Measurements from ENCODE around the gene BEND4. TPM values are rescaled to one million over a fixed set of nuclear protein-coding genes. Genes with fewer than 3 reads are reported as not detected.

The BEND4 gene
- total and polyA plus RNA-seq, 2 of the 4 experiments (the other 2 are of a cell fraction), result not detected

- no peak overlapping the region for H2BK20ac ChIP-seq (ENCODE audit: low read depth, low read length)
- no TSS peak for BruUV-seq (replicated peaks)
- no peak overlapping the region for H3K9ac ChIP-seq (ENCODE audit: low read depth, low read length)
- no peak overlapping the region for H3K27ac ChIP-seq (ENCODE audit: insufficient read depth, low read length)
- no peak overlapping the region for H2BK15ac ChIP-seq (ENCODE audit: low read depth, low read length)
- no peaks in the 10 kb centered on the region for H3K4me1 ChIP-seq (ENCODE audit: control insufficient read depth, insufficient read depth, low read length)
- H4K8ac ChIP-seq (ENCODE audit: low read depth in 2 of 2, low read length in 2 of 2), result no peak overlapping the region
- no CpG with 5 or more reads among the region's 1 CpG for WGBS, 2 experiments (ENCODE audit: extremely low coverage in 2 of 2, insufficient read length in 1 of 2)
- no peak overlapping the region for H3K4me2 ChIP-seq (ENCODE audit: low read depth, low read length)
- no peak overlapping the region for H2AK5ac ChIP-seq (ENCODE audit: low read depth, low read length)
- ChIA-PET CTCF (interaction anchor here (1.0 kb wide), 1 partner anchor 11 kb away, joined by 3 read pairs; no protein-coding TSS in a partner anchor), POLR2A (ENCODE audit: unreplicated experiment) (no interaction called here)
- H3K14ac ChIP-seq (replicated peaks; ENCODE audit: low read depth, low read length), result no peak overlapping the region
- H3K4me3 ChIP-seq (ENCODE audit: insufficient read depth, low read depth, low read length), result no peak overlapping the region
- H3K27me3 ChIP-seq (ENCODE audit: control insufficient read depth, insufficient read depth, low read length), result no peaks in the 10 kb centered on the region
- H3K56ac ChIP-seq (ENCODE audit: extremely low read depth, insufficient read depth, low read length), result no peak overlapping the region
- no peak overlapping the region for H3K4ac ChIP-seq (ENCODE audit: low read depth, low read length)
- H4K20me1 ChIP-seq (ENCODE audit: insufficient read depth, low read length), result no peaks in the 10 kb centered on the region
- no peak overlapping the region for H2AFZ ChIP-seq (replicated peaks; ENCODE audit: low read length, poor library complexity)
- intact Hi-C loops (cut with micrococcal nuclease) (no loop called here), in situ Hi-C loops (cut with MboI; ENCODE audit: low sequenced_read_pairs) (no loop called here), dilution Hi-C loops (cut with HindIII; ENCODE audit: low sequenced_read_pairs, unreplicated experiment) (no loop called here)
- peaks cover 12% of the 10 kb centered on the region for H3K36me3 ChIP-seq (ENCODE audit: control insufficient read depth, insufficient read depth, low read length)
- H2AK9ac ChIP-seq (replicated peaks; ENCODE audit: low read depth, low read length, poor library complexity), result no peak overlapping the region
- H2BK5ac ChIP-seq (ENCODE audit: low read depth, low read length, poor library complexity, severe bottlenecking), result no peak overlapping the region
- H4K91ac ChIP-seq (ENCODE audit: insufficient read depth, low read depth, low read length), result no peak overlapping the region
- no peak overlapping the region for H2BK120ac ChIP-seq (ENCODE audit: low read depth, low read length)
- peak; percentile 72 for ATAC-seq (ENCODE audit: low read depth)
- no peak overlapping the region for H3K18ac ChIP-seq (ENCODE audit: low read depth, low read length)
- H3K9me3 ChIP-seq (ENCODE audit: control insufficient read depth, insufficient read depth, low read length), result no peaks in the 10 kb centered on the region
- H3K23ac ChIP-seq (ENCODE audit: low read depth, low read length), result no peak overlapping the region
- TF ChIP-seq RFX5 (IDR thresholded peaks at IDR 0.05; ENCODE audit: low read depth, low read length) (no peak), RCOR1 (IDR thresholded peaks at IDR 0.05; ENCODE audit: insufficient replicate concordance, low read length) (no peak), CEBPB (IDR thresholded peaks at IDR 0.05; ENCODE audit: low read depth, low read length) (no peak), USF2 (IDR thresholded peaks at IDR 0.05; ENCODE audit: low read depth, low read length) (no peak), ELK1 (IDR thresholded peaks at IDR 0.05; ENCODE audit: borderline replicate concordance, low read depth, low read length) (no peak), MXI1 (IDR thresholded peaks at IDR 0.05; ENCODE audit: borderline replicate concordance, low read depth, low read length) (no peak), RAD21 (IDR thresholded peaks at IDR 0.05; ENCODE audit: low read length) (no peak), POLR2A (IDR thresholded peaks at IDR 0.05; ENCODE audit: low read depth, low read length) (no peak), NFE2L2 (IDR thresholded peaks at IDR 0.05; ENCODE audit: low read depth, low read length) (no peak), MAZ (IDR thresholded peaks at IDR 0.05; ENCODE audit: borderline replicate concordance, low read depth, low read length) (no peak), MAFK (IDR thresholded peaks at IDR 0.05; ENCODE audit: low read depth, low read length) (no peak)
- H3K79me1 ChIP-seq (ENCODE audit: low read depth in 1 of 2, low read length in 2 of 2), result peaks cover 0 to 5% of the 10 kb centered on the region in 2 experiments; a peak in 1 of 4 replicates
- DNase-seq, result peak; percentile 9
- peaks cover 4% of the 10 kb centered on the region; the same call in 1 of the 2 replicates for H3K9me1 ChIP-seq (ENCODE audit: insufficient read depth, low read length)
- H4K5ac ChIP-seq (ENCODE audit: low read depth, low read length), result no peak overlapping the region
Observed at GRCh38 chr4:42074294-42074693, 78.2 kb downstream of the BEND4 start.

Data from IMR-90 (cell line).